ENCODE data around the gene AR.

The AR gene

DNA sequence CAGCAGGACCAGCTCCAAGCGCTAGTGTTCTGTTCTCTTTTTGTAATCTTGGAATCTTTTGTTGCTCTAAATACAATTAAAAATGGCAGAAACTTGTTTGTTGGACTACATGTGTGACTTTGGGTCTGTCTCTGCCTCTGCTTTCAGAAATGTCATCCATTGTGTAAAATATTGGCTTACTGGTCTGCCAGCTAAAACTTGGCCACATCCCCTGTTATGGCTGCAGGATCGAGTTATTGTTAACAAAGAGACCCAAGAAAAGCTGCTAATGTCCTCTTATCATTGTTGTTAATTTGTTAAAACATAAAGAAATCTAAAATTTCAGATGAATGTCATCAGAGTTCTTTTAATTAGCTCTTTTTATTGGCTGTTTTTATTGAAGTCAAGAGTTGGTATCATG is 186.5 kb downstream of the AR start:
- no peak for DNase-seq

DNA sequence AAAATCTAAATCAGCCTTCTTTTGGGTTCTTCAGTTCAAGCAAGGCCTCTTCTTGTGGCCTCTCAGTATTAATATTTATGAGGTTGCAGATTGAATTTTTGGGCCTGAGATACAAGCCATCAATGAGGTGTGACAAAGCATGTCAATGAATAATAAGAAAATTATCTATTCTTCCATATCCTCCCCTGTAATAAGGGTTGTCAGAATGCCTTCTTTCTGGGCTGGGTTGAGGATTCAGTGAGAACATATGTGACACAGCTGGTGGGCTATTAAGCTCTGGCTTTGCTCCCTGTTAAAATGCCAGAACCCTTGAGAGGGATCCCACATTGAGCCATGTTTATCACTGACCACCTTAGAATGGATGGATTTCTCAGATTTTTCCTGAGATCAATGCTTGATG is 187.2 kb downstream of the AR start:
- DNase-seq, result no peak

DNA sequence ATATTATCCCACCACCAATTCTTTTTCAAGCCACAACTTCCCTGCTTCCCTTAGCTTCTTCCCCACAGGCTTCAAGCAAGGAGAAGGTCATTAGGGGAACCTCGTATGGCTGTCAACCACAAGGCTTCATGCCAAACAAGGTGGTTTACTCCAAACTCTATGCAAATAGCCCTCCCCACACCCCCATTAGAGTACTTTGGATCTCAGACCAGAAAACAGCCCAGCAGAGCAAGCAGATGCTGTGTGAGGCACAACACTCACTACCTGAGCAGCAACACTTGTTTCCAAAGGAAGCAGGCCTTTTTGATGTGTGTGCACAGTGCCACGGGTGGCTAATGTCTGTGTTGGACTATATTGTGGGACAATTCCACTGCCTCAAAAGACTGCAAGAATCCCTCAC is 189.0 kb downstream of the AR start:
- no peak for DNase-seq

DNA sequence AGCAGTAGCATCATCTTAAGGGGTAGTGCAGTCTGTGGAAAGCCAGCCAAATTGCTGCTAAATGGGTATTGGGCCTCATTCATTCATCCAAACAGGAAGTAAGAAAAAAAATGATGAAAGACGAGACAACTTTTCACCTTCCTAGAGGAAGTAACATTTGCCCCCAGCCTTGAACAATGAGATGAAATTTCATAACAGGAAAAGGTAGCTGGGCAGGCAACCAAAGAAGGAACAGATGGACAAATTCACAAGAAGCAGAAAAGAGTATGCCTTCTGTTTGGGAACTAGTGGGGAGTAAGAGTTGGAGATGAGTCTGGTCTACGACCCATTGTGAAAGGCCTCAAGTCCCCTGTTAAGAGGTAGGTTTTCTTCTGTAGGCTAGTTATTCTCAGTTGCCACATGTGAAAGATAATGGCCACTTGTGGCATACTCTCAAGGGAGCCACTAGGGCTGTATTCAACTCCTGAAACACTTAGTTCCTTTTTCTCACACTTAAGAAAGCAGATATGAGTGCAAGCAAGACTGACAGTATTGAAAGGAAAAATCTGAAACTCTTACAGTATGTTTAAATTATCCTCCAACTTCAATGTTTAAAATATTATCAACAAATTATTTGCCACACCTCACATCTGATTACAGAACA is 190.4 kb downstream of the AR start:
- no peak for DNase-seq

DNA sequence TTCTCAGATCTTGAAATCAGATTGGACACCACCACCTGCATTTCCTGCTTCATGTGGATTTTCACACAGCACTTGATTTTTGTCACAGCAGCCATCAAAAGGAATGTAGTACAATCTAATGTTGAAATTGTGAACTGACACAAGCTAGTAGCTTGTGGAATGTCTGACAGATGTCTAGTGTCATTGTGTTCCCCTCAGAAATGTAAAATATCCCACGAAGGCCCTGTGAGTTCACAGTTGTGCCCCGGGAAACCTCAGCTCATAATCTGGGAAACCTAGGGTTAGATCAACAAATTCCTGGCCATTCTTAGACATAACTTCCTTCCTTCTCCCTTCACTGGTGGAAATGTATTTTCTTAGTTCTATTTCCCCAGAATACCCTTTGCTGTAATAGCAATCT is 205.7 kb downstream of the AR start:
- DNase-seq, result no peak

DNA sequence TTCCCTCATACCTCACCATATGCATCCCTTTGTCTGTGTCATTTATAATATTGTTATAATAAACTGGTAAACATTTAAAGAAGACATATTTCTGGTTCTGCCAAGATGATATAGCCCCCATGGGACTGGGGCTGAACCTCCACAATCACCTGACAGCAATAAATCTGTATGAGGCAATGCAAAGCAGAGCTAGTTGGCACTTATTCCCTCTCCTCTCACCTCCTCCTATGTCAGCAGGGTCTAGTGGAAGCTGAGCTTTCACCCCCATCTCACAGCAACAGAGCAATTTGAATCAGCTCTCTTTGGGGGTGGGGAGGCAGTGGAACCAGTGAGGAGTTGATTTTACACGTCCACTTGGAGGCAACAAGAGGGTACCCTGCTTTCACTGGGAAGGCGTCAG is 206.9 kb downstream of the AR start:
- DNase-seq, result no peak

DNA sequence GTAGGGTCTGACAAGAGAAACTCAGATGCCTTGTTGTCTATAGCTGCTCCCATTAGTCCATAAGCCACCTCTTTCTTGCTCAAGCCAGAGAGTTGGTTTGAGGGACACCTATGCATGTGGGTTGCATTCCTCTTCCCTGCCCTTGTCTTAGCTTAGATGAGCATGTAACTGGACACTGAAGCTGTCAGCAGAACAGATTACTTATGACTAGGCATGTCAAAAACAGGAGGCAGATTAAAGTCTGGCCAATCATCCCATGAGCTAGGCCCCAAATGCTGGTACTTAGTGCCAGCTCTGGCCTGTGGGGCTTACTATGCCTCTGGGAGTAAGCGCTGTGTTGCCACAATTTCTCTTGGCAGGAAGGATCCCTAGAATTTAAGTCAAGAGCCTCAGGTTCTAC is 215.2 kb downstream of the AR start:
- DNase-seq, result no peak

DNA sequence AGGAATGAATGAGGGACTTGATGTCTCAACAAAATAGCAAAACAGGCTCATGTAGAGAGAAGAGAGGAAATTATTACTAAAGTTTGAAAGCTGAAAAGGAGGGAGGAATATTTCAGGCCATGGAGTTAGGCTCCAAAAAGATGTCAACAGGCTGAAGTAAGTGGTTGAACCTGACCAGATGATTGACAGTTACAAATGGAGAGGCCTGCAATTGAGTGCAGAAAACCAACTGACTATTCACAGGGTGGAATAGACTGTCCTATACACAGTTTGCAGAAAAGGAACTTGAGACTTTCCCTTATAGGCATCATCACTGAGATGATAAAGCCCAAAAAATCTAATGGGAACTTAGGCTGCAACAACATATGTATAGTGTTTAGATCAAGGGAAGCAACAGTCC is 233.3 kb downstream of the AR start:
- DNase-seq, result no peak

DNA sequence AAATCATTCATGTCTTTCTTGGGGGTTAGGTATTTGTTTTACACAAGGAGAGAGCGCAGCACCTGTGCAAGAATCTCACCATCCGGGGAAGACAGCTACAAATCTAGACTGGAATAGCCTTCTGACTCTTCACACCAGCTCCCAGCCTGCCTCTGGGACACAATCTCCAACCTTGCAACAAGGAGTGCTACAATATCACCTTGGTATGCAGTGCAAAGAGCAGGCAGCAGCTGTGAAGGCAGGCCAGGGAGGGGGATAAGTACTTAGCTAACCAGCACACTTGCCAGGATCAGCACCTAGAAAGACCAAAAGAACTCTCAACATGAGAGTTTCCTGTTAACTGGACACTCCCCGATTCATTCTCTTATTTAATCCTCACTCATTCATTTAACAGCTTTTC is 235.3 kb downstream of the AR start:
- no peak for DNase-seq
